ACC112 (cell line): ENCODE measurements around the gene HDAC9.

Experiments used
- H2AFZ ChIP-seq: fragments of 200-600 bp; sonication (generic); one replicate; pipeline ENCODE4 v1.6.0; 2017; ENCODE audit warnings: antibody characterized with exemption, low read length; ENCODE audit not compliant: unreplicated experiment
- H3K27ac ChIP-seq: fragments of 200-600 bp; sonication (generic); 2 replicates; pipeline ENCODE4 v1.5.1; 2014; ENCODE audit warnings: low read depth, mild to moderate bottlenecking, antibody characterized with exemption, low read length, moderate library complexity
- H3K27me3 ChIP-seq: fragments of 200-600 bp; sonication (generic); 2 replicates; pipeline ENCODE4 v1.6.1; 2014; ENCODE audit warnings: mild to moderate bottlenecking, antibody characterized with exemption, low read length, moderate library complexity, mixed read lengths; ENCODE audit not compliant: insufficient read depth
- H3K36me3 ChIP-seq: fragments of 200-600 bp; sonication (generic); 2 replicates; pipeline ENCODE4 v1.6.1; 2016; ENCODE audit warnings: mild to moderate bottlenecking, antibody characterized with exemption, low read length, moderate library complexity, mixed read lengths; ENCODE audit not compliant: insufficient read depth
- H3K4me1 ChIP-seq: fragments of 200-600 bp; sonication (generic); one replicate; pipeline ENCODE4 v1.6.1; 2016; ENCODE audit warnings: low read length, mixed read lengths; ENCODE audit not compliant: insufficient read depth, unreplicated experiment, control insufficient read depth
- H3K4me3 ChIP-seq: fragments of 200-600 bp; sonication (generic); 2 replicates; pipeline ENCODE4 v1.5.1; 2014; ENCODE audit warnings: mild to moderate bottlenecking, low read depth, low read length
- H3K79me2 ChIP-seq: fragments of 200-600 bp; sonication (generic); one replicate; pipeline ENCODE4 v1.6.0; 2016; ENCODE audit warnings: low read length; ENCODE audit not compliant: control insufficient read depth, unreplicated experiment, insufficient read depth

Gene HDAC9

GRCh38 chr7:18508443-18509427 is 13.2 kb downstream of the HDAC9 start:
- Histone ChIP-seq H3K4me3 (peak overlapping the region; percentile 81), H3K36me3 (no peaks in the 10 kb centered on the region), H3K27ac (peak overlapping the region; percentile 98), H3K4me1 (peaks cover 24% of the 10 kb centered on the region), H3K27me3 (no peaks in the 10 kb centered on the region), H3K79me2 (peaks cover 16% of the 10 kb centered on the region), H2AFZ (peak overlapping the region; percentile 74)

GRCh38 chr7:18509481-18509880 is 13.9 kb downstream of the HDAC9 start:
- Histone ChIP-seq H3K27me3 (no peaks in the 10 kb centered on the region), H3K27ac (peak overlapping the region; percentile 98), H3K4me1 (peaks cover 24% of the 10 kb centered on the region), H3K79me2 (peaks cover 18% of the 10 kb centered on the region), H3K36me3 (no peaks in the 10 kb centered on the region), H3K4me3 (peak overlapping the region; percentile 81), H2AFZ (no peak overlapping the region)

- H3K27ac ChIP-seq = no peak overlapping the region
- H3K79me2 ChIP-seq = peaks cover 18% of the 10 kb centered on the region
- H3K27me3 ChIP-seq = no peaks in the 10 kb centered on the region
- H3K4me3 ChIP-seq = peak overlapping the region; percentile 81
- no peak overlapping the region for H2AFZ ChIP-seq
- H3K4me1 ChIP-seq = peaks cover 25% of the 10 kb centered on the region
- H3K36me3 ChIP-seq = no peaks in the 10 kb centered on the region
These were observed 16.0 kb downstream of the HDAC9 start for GRCh38 chr7:18511351-18512140.

DNA sequence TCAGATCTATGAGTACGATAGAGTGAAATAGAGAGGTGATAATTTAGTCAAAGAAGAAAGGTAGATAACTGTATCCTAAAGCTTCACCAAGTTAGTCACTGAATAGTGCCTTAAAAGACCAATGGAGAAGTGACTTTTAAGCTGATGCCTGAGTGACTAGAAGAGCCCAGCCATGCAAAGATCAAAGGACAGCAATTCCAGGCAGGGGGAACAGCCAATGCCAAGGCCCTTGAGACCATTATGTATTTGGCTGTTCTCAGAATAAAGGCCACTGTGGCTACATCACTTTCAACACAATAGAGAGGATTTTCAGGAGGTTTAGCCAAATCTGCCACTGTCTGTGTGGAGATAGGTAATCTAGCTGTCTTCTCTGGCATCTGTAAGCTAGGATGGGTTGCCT is 17.8 kb downstream of the HDAC9 start:
- H3K27me3 ChIP-seq = no peaks in the 10 kb centered on the region
- H2AFZ ChIP-seq = no peak overlapping the region
- no peaks in the 10 kb centered on the region for H3K36me3 ChIP-seq
- H3K79me2 ChIP-seq = peaks cover 18% of the 10 kb centered on the region
- peaks cover 19% of the 10 kb centered on the region for H3K4me1 ChIP-seq
- H3K27ac ChIP-seq = no peak overlapping the region
- no peak overlapping the region for H3K4me3 ChIP-seq

DNA sequence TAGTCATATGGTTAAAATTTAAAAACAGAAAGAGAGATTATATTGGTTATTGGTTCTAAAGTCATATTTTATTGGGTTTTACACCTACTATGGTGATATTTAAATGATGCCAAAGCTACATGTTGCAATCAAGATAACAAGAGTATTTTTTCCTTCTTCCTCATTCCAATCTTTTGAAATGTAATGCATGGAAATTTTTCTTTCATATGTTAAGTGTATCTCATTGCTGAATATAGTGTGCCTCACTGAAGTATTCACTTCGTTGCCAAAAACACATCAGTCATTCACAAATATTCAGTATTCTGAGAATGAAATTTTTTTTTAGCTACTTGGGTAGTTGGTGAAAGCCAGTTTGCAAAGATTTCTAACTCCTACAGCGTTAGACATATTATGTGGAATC is 19.5 kb downstream of the HDAC9 start:
- Histone ChIP-seq H3K27ac (0 out of 2 replicates have a peak overlapping the region, but pooled peaks have one; percentile 13), H3K4me3 (peak overlapping the region; percentile 5; the same call in 1 of the 2 replicates), H3K27me3 (no peaks in the 10 kb centered on the region), H3K36me3 (no peaks in the 10 kb centered on the region), H2AFZ (no peak overlapping the region), H3K79me2 (peaks cover 9% of the 10 kb centered on the region), H3K4me1 (peaks cover 9% of the 10 kb centered on the region)

DNA sequence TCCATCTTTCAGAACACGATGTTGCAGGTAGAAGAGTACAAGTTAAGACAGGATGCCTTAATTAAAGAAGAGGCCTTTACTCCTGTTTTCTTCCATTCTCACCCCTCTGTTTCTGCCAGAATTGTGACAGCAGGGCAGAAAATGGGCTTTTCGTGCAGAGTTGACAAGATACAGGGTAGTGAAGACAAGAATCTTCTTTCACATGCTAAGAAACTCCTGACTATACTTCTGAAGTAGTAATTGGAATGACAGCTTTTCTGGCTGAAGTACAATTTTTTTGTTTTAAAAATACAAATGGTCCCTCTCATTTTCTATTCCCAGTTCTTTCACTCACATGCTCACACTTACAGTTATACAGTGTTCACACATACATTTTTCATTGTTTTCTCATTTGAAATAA is 22.1 kb downstream of the HDAC9 start:
- H3K27ac ChIP-seq = no peak overlapping the region
- H2AFZ ChIP-seq = no peak overlapping the region
- H3K27me3 ChIP-seq = no peaks in the 10 kb centered on the region
- H3K4me1 ChIP-seq = peaks cover 23% of the 10 kb centered on the region
- no peak overlapping the region for H3K4me3 ChIP-seq
- H3K36me3 ChIP-seq = no peaks in the 10 kb centered on the region
- peaks cover 4% of the 10 kb centered on the region for H3K79me2 ChIP-seq

- Histone ChIP-seq H3K79me2 (peaks cover 4% of the 10 kb centered on the region), H3K4me3 (no peak overlapping the region), H3K36me3 (no peaks in the 10 kb centered on the region), H3K27me3 (no peaks in the 10 kb centered on the region), H3K27ac (no peak overlapping the region), H2AFZ (no peak overlapping the region), H3K4me1 (peaks cover 23% of the 10 kb centered on the region)
These were observed 23.0 kb downstream of the HDAC9 start for GRCh38 chr7:18518555-18518954.

DNA sequence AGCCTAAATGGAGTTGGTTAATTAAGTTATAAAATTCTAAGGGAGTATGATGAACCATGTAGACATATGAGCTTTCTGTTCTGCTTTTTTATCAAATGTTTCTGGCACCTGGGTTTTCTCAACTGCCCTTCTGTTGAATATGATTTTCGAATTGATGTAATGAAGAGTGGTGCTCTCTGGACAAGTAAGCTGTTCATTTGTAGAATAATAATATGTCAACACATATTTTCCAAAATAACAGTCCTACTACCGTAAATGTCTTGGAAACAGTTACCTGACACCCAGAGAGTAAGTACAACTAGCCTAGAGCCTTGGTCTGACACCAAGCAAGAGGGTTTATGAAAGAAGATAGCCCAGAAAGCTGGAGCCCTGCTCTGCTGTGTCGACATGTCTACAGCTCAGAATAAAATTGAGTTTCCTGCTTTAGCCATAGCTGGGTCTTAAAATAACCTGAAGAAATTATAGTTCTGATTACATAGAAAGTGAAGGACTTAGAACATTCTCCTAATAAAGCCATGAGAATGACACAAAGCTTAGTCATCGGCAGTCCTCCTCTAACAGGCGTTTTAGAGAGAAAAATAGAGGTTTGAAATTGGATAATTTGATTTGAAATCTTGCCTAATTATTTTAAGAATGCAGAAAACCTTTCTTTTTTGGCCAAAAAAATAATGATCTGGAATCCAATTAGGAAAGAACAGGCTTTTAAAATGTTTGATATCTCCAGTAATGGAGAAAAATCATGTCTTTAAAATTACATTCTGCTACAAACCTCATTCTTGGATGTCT is 25.1 kb downstream of the HDAC9 start:
- peak overlapping the region; percentile 72 for H3K27ac ChIP-seq
- H3K36me3 ChIP-seq = no peaks in the 10 kb centered on the region
- no peaks in the 10 kb centered on the region for H3K79me2 ChIP-seq
- H3K4me1 ChIP-seq = peaks cover 15% of the 10 kb centered on the region
- H3K27me3 ChIP-seq = no peaks in the 10 kb centered on the region
- H3K4me3 ChIP-seq = peak overlapping the region; percentile 63
- H2AFZ ChIP-seq = peak overlapping the region; percentile 88

DNA sequence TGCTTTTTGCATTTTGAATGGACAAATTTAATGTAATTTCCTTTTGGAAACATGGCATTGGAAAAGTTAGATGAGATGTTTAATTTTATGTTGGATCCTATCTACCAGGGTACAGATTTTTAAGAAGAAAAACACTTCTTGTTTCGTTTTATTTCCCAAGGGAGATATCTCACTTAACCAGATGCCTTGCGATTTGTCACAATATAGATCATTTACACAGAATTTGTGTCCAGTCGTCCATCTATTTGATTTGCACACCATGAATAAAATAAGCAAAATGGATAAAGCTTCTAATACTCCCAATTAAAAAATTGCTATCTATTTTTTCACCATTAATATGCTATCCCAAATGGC is 25.7 kb downstream of the HDAC9 start:
- H3K4me3 ChIP-seq = peak overlapping the region; percentile 63
- H2AFZ ChIP-seq = peak overlapping the region; percentile 88
- H3K79me2 ChIP-seq = no peaks in the 10 kb centered on the region
- H3K27me3 ChIP-seq = no peaks in the 10 kb centered on the region
- peaks cover 15% of the 10 kb centered on the region for H3K4me1 ChIP-seq
- H3K27ac ChIP-seq = peak overlapping the region; percentile 72
- no peaks in the 10 kb centered on the region for H3K36me3 ChIP-seq

DNA sequence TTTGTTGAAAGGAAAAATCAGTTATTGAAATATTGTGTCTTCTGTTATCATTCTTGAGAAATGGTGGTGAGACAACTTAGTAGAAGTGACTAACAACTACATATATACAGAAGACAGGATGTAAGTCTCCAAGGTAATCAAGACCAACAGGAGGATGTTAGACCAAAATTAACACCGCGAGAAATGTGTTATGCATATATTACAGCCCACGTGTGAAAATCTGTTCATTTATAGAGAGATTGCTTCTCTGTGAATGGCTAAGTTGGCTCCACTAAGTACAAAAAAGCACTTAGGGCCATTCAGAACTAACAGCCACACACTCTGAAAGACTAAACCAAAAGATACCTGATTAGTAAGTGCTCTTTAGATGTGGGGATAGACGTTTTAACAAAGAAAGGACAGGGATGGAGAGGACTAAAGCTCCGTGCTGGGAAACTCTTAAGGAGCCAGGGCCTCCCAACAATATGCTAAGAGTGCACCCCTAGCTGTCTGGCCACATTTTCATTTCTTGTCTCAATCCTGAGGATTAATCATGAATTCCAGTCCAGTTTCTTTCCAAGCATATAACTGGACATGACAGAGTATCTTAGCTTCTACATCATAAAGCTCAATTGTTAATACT is 26.5 kb downstream of the HDAC9 start:
- no peaks in the 10 kb centered on the region for H3K36me3 ChIP-seq

More for the DNA sequence above, 26.5 kb downstream of the HDAC9 start:
- peaks cover 15% of the 10 kb centered on the region for H3K4me1 ChIP-seq
- H3K79me2 ChIP-seq = no peaks in the 10 kb centered on the region
- no peak overlapping the region for H3K4me3 ChIP-seq
- no peaks in the 10 kb centered on the region for H3K27me3 ChIP-seq
- no peak overlapping the region for H3K27ac ChIP-seq
- H2AFZ ChIP-seq = no peak overlapping the region
